Tibial nerve (tissue), 4 donors: ENCODE data around the gene ADM.

ENCODE experiments used
- CTCF ChIP-seq, 5 experiments: fragments of 200-600 bp in 3 of 5; fragments of 450-650 bp in 2 of 5; sonication (generic) in 3 of 5; IDR thresholded peaks; one replicate each; pipeline ENCODE4 v1.5.1; 2016 to 2019; ENCODE audit warnings: antibody characterized with exemption in 5 of 5, mild to moderate bottlenecking in 3 of 5, moderate library complexity in 2 of 5
- EP300 ChIP-seq, 2 donors: sonication (generic); formaldehyde crosslinking; IDR thresholded peaks; one replicate each; pipeline ENCODE4 v1.6.1; 2017; ENCODE audit warnings: antibody characterized with exemption in 2 of 2, mild to moderate bottlenecking in 1 of 2

DNA sequence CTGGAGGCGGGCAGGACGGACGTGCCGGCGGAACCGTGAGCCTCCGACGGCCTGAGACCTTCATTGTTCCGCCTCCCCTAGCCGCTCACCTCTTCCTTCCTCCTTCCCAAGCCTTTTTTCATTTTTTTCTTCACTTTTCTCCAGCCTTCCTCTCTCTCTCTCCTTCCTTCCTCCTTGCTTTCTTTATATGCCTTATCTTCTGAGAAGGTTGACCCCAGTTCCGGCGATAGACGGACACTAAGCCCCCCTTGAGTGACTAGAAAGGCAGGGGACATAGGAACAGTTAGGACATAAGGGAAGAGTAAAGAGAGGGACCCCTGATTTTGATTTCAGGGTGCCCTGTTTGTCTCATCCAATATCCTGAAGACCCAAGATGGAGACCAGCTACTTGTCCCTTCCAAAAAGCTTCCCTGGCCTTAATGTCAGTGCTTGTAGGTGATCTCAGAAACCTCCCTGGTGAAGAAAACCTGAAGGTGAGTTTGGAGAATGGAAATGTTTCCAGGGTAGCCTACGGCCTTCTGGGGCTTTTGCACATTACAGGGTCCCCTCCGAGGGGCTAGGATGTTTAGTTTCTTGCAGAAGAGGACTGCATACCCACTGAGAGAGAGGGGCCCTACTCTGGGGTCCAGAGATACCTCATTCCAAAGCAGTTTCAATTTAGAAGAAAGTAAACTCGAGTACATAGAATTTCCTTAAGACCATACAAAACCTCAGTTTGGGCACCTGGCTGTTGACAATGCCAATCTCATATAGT is 3.5 kb downstream of the ADM start:
- TF ChIP-seq CTCF (IDR thresholded peaks at IDR 0.05): no peak
- no peak for TF ChIP-seq EP300 (IDR thresholded peaks at IDR 0.05)
